Glomerular visceral epithelial cell (primary cell): ENCODE measurements around the gene KDM5A.
"Not testable (repeated sequence)": the region's sequence is repeated elsewhere in the genome, so short reads cannot be mapped to it uniquely, and the experiment has no call there.

Experiments
- DNase-seq: peaks from one replicate; pipeline ENCODE4 v3.0.0-alpha.2; 2016; ENCODE audit errors: extremely low spot score

KDM5A gene

GRCh38 chr12:389142-390096 lies at the start of gene KDM5A:
TSS of gene KDM5A (minus strand) at chr12:389320. CDS start at chr12:389091, 229 bp downstream.
- DNase-seq, result peak; percentile 88

- not testable (repeated sequence) for DNase-seq
Observed at GRCh38 chr12:435737-436136, 46.6 kb upstream of the KDM5A start.

- DNase-seq, result no peak
Observed at GRCh38 chr12:422526-422925, 33.4 kb upstream of the KDM5A start.

GRCh38 chr12:418432-418831 lies 29.3 kb upstream of the KDM5A start:
- no peak for DNase-seq

GRCh38 chr12:414859-415258 lies 25.7 kb upstream of the KDM5A start:
- DNase-seq, result no peak

- peak; percentile 13 for DNase-seq
Observed at GRCh38 chr12:402029-402389, 12.9 kb upstream of the KDM5A start.

- peak; percentile 89 for DNase-seq
Observed at GRCh38 chr12:401235-402028, 12.3 kb upstream of the KDM5A start, which contains the start of gene CCDC77. TSS of gene CCDC77 (plus strand) at chr12:401644. CDS start at chr12:409384, 7,740 bp downstream.

GRCh38 chr12:400828-401227 lies 11.7 kb upstream of the KDM5A start:
- DNase-seq, result no peak

- DNase-seq, result peak; percentile 19
Observed at GRCh38 chr12:388541-389141, 479 bp downstream of the KDM5A start.

- no peak for DNase-seq
Observed at GRCh38 chr12:388012-388411, 1.1 kb downstream of the KDM5A start.

GRCh38 chr12:386651-387050 lies 2.5 kb downstream of the KDM5A start:
- DNase-seq, result peak; percentile 28

- not testable (repeated sequence) for DNase-seq
Observed at GRCh38 chr12:370739-371485, 18.2 kb downstream of the KDM5A start.

- DNase-seq, result no peak
Observed at GRCh38 chr12:367972-368371, 21.1 kb downstream of the KDM5A start.

- DNase-seq, result no peak
Observed at GRCh38 chr12:366820-367219, 22.3 kb downstream of the KDM5A start.

GRCh38 chr12:359091-359490 lies 30.0 kb downstream of the KDM5A start:
- no peak for DNase-seq

- peak; percentile 36 for DNase-seq
Observed at GRCh38 chr12:356276-356988, 32.7 kb downstream of the KDM5A start.

- not testable (repeated sequence) for DNase-seq
Observed at GRCh38 chr12:351197-351596, 37.9 kb downstream of the KDM5A start.

- not testable (repeated sequence) for DNase-seq
Observed at GRCh38 chr12:349625-350024, 39.5 kb downstream of the KDM5A start.

- not testable (repeated sequence) for DNase-seq
Observed at GRCh38 chr12:343036-343435, 46.1 kb downstream of the KDM5A start.

GRCh38 chr12:337039-337438 lies 52.1 kb downstream of the KDM5A start:
- DNase-seq, result no peak

GRCh38 chr12:334125-334524 lies 55.0 kb downstream of the KDM5A start:
- no peak for DNase-seq
